Lower leg skin (tissue), 3 donors: ENCODE results near the gene WEE1.

Experiments
- POLR2A ChIP-seq, 2 donors: fragments of 450-650 bp; IDR thresholded peaks; one replicate each; pipeline ENCODE4 v1.6.1; 2016 to 2017; ENCODE audit warnings: antibody characterized with exemption in 2 of 2, mild to moderate bottlenecking in 1 of 2, moderate library complexity in 1 of 2
- TF ChIP-seq, protein P1 (sequence below), 3 donors: fragments of 450-650 bp; IDR thresholded peaks; one replicate each; pipeline ENCODE4 v1.5.1; 2016; ENCODE audit warnings: antibody characterized with exemption in 3 of 3, mild to moderate bottlenecking in 3 of 3, moderate library complexity in 2 of 3

DNA sequence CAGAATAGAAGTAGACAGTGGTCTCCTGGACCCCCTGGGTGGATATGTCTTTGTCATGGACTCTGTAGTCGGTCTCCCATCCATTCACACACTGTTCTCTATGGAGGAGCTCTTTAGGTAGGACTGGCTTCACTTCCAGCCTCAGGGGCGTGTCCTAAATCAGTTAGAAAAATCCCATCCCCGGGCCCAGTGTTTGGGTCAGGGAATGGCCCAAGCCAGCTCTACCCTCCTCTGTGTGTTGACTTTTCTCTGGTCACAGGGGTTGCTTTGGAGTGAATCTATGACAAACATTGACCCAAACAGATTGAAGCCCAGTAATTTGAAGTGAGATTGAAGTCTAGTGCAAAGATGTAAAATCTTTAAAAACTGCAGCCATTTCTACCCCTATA, 34.0 kb downstream of the WEE1 start:
- TF ChIP-seq POLR2A (IDR thresholded peaks at IDR 0.05), result no peak
- TF ChIP-seq, protein P1, sequence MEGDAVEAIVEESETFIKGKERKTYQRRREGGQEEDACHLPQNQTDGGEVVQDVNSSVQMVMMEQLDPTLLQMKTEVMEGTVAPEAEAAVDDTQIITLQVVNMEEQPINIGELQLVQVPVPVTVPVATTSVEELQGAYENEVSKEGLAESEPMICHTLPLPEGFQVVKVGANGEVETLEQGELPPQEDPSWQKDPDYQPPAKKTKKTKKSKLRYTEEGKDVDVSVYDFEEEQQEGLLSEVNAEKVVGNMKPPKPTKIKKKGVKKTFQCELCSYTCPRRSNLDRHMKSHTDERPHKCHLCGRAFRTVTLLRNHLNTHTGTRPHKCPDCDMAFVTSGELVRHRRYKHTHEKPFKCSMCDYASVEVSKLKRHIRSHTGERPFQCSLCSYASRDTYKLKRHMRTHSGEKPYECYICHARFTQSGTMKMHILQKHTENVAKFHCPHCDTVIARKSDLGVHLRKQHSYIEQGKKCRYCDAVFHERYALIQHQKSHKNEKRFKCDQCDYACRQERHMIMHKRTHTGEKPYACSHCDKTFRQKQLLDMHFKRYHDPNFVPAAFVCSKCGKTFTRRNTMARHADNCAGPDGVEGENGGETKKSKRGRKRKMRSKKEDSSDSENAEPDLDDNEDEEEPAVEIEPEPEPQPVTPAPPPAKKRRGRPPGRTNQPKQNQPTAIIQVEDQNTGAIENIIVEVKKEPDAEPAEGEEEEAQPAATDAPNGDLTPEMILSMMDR (IDR thresholded peaks at IDR 0.05), result no peak
